Breast epithelium (tissue), 3 donors: Measurements from ENCODE around the gene SUV39H2.

Experiments
- POLR2A ChIP-seq: fragments of 450-650 bp; IDR thresholded peaks from one replicate; pipeline ENCODE4 v1.6.1; 2016; ENCODE audit warnings: antibody characterized with exemption, mild to moderate bottlenecking, moderate library complexity
- TF ChIP-seq, protein P1 (sequence below), 3 donors: fragments of 450-650 bp; IDR thresholded peaks; one replicate each; pipeline ENCODE4 v1.5.1; 2016 to 2017; ENCODE audit warnings: antibody characterized with exemption in 3 of 3, mild to moderate bottlenecking in 3 of 3, moderate library complexity in 3 of 3

DNA sequence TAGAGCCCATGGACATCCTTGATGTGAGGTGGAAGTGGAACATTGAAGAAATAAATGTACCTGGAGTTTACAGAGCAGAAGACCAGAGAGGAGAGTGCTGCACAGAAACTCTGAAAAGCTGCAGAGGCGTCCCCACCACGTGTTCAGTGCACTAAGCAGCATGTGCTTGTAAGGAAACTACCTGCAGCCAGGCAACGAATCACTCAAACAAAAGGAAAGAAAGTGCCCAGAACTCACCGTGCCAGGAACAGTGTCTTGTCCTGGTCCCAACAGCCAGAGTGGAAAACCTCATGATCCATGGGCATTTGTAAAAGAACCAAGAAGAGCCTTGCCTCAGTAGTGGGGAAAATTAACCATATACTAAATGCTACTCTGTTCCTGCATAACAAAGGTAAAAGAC, 32.3 kb downstream of the SUV39H2 start:
- no peak for TF ChIP-seq POLR2A
- TF ChIP-seq, protein P1, sequence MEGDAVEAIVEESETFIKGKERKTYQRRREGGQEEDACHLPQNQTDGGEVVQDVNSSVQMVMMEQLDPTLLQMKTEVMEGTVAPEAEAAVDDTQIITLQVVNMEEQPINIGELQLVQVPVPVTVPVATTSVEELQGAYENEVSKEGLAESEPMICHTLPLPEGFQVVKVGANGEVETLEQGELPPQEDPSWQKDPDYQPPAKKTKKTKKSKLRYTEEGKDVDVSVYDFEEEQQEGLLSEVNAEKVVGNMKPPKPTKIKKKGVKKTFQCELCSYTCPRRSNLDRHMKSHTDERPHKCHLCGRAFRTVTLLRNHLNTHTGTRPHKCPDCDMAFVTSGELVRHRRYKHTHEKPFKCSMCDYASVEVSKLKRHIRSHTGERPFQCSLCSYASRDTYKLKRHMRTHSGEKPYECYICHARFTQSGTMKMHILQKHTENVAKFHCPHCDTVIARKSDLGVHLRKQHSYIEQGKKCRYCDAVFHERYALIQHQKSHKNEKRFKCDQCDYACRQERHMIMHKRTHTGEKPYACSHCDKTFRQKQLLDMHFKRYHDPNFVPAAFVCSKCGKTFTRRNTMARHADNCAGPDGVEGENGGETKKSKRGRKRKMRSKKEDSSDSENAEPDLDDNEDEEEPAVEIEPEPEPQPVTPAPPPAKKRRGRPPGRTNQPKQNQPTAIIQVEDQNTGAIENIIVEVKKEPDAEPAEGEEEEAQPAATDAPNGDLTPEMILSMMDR (IDR thresholded peaks at IDR 0.05), result no peak
